ENCODE results near the gene MED16. TPM values are rescaled to one million over a fixed set of nuclear protein-coding genes. Genes with fewer than 3 reads are reported as not detected.

MED16 gene
- polyA plus RNA-seq, 3 donors = 20.7 to 37.4 (median 32.8) TPM

DNA sequence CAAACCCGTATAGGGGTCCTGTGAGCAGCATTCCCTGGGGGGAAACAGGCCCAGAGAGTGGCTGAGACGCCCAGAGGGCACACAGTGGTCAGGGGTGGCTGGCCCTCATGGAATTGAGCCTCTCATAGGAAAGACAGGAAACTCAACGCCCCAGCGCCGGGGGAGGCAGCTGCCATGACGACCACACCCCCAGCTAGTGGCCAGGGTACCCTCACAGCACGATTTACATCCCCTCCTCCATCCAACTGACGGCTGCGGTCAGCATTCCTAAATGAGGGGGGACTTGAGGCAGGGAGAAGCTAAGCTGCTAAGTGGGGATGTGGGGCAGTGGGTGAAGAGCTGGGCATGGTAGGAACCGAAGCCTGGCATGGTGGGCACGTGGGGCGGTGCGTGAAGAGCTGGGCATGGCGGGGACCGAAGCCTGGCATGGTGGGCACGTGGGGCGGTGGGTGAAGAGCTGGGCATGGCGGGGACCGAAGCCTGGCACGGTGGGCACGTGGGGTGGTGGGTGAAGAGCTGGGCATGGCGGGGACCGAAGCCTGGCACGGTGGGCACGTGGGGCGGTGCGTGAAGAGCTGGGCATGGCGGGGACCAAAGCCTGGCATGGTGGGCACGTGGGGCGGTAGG is 10.0 kb downstream of the MED16 start:
- H2AFZ ChIP-seq (ENCODE audit: insufficient read depth, low read depth, low read length, poor library complexity, severe bottlenecking) = no peak overlapping the region
- Mint-ChIP-seq H3K4me1 (no peaks in the 10 kb centered on the region), H3K27me3 (ENCODE audit: low read depth in 3 of 3) (no peaks in the 10 kb centered on the region), H3K9me3 (peaks cover 0 to 3% (median 0%) of the 10 kb centered on the region in 7 donors), H3K27ac (no peak overlapping the region), H3K36me3 (peaks cover 64 to 92% of the 10 kb centered on the region in 2 donors), H3K4me3 (no peak overlapping the region)
- 100% methylated on average over 4 of the region's 30 CpGs for WGBS (ENCODE audit: insufficient coverage)
- no peaks in the 10 kb centered on the region for H3K9me3 ChIP-seq (replicated peaks in 1 of 2; ENCODE audit: control insufficient read depth in 1 of 2, insufficient read depth in 1 of 2, low read length in 2 of 2)
- peaks cover 56 to 68% of the 10 kb centered on the region in 2 donors for H3K36me3 ChIP-seq (replicated peaks in 1 of 2; ENCODE audit: control insufficient read depth in 1 of 2, insufficient read depth in 2 of 2, low read length in 2 of 2)
- H4K20me1 ChIP-seq (ENCODE audit: insufficient read depth, low read length) = peaks cover 10% of the 10 kb centered on the region
- no peak overlapping the region for H3K9ac ChIP-seq (ENCODE audit: insufficient read depth, low read length, poor library complexity, severe bottlenecking)
- H3K4me3 ChIP-seq (replicated peaks in 1 of 3; ENCODE audit: low read depth in 2 of 3, low read length in 3 of 3) = no peak overlapping the region
- intact Hi-C loops (cut with micrococcal nuclease) = no loop called here
- no peaks in the 10 kb centered on the region for H3K4me1 ChIP-seq (ENCODE audit: control insufficient read depth in 1 of 2, insufficient read depth in 2 of 2, low read length in 2 of 2)
- H3K27me3 ChIP-seq (ENCODE audit: control insufficient read depth in 2 of 2, insufficient read depth in 2 of 2, low read length in 2 of 2) = no peaks in the 10 kb centered on the region
- no peak overlapping the region for H3K4me2 ChIP-seq (replicated peaks; ENCODE audit: extremely low read depth, low read length, poor library complexity, severe bottlenecking)
- no peak overlapping the region for H3K27ac ChIP-seq (ENCODE audit: low read depth in 1 of 2, low read length in 2 of 2)
- DNase-seq = no peak
- H3K79me2 ChIP-seq (ENCODE audit: insufficient read depth, low read length) = no peaks in the 10 kb centered on the region
- TF ChIP-seq, protein P1, sequence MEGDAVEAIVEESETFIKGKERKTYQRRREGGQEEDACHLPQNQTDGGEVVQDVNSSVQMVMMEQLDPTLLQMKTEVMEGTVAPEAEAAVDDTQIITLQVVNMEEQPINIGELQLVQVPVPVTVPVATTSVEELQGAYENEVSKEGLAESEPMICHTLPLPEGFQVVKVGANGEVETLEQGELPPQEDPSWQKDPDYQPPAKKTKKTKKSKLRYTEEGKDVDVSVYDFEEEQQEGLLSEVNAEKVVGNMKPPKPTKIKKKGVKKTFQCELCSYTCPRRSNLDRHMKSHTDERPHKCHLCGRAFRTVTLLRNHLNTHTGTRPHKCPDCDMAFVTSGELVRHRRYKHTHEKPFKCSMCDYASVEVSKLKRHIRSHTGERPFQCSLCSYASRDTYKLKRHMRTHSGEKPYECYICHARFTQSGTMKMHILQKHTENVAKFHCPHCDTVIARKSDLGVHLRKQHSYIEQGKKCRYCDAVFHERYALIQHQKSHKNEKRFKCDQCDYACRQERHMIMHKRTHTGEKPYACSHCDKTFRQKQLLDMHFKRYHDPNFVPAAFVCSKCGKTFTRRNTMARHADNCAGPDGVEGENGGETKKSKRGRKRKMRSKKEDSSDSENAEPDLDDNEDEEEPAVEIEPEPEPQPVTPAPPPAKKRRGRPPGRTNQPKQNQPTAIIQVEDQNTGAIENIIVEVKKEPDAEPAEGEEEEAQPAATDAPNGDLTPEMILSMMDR (IDR thresholded peaks at IDR 0.05) = no peak

DNA sequence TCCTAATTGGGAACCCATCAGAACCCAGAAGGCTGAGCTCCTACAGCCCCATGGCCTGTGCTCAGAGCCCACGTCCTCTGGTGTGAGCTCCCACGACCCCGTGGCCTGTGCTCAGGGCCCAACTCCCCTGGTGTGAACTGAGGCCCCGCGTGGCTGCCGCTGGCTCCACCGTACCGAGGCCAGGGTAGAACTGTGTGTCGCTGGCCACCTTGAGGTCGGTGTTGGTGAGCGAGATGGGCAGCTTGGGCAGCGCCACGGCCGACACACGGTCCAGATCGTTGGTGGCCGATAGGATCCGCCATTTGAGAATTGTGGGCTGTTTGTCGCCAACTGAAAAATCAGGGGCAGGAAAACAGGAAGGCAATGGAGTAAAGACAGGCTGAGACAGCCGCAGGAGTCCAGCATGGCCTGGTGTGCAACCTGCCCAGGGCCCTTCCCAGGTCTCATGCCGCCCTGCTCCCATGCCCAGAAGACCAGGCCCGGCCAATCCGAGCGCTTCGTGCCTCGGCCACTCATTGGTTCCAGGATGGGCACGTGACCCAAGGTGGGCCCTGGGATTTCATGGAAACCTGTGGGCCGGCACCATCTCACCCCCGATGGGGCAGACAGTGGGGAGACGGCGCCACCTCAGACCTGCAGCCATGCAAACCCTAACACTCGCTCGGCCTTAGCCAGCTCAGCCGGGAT is 11.5 kb downstream of the MED16 start:
- no peak overlapping the region for H3K9ac ChIP-seq (ENCODE audit: insufficient read depth, low read length, poor library complexity, severe bottlenecking)
- Mint-ChIP-seq H3K27me3 (ENCODE audit: low read depth in 3 of 3) (no peaks in the 10 kb centered on the region), H3K4me3 (no peak overlapping the region), H3K4me1 (no peaks in the 10 kb centered on the region), H3K27ac (no peak overlapping the region), H3K36me3 (peaks cover 56 to 88% of the 10 kb centered on the region in 2 donors), H3K9me3 (peaks cover 0 to 3% (median 0%) of the 10 kb centered on the region in 7 donors)
- H3K36me3 ChIP-seq (replicated peaks in 1 of 2; ENCODE audit: control insufficient read depth in 1 of 2, insufficient read depth in 2 of 2, low read length in 2 of 2) = peaks cover 56 to 57% of the 10 kb centered on the region in 2 donors
- TF ChIP-seq, protein P1 (IDR thresholded peaks at IDR 0.05) = no peak
- no peaks in the 10 kb centered on the region for H3K9me3 ChIP-seq (replicated peaks in 1 of 2; ENCODE audit: control insufficient read depth in 1 of 2, insufficient read depth in 1 of 2, low read length in 2 of 2)
- WGBS (ENCODE audit: insufficient coverage) = 97% methylated on average over 30 of the region's 34 CpGs
- H3K79me2 ChIP-seq (ENCODE audit: insufficient read depth, low read length) = no peaks in the 10 kb centered on the region
- no peak overlapping the region for H3K27ac ChIP-seq (ENCODE audit: low read depth in 1 of 2, low read length in 2 of 2)
- H3K4me3 ChIP-seq (replicated peaks in 1 of 3; ENCODE audit: low read depth in 2 of 3, low read length in 3 of 3) = no peak overlapping the region
- no peak overlapping the region for H3K4me2 ChIP-seq (replicated peaks; ENCODE audit: extremely low read depth, low read length, poor library complexity, severe bottlenecking)
- intact Hi-C loops (cut with micrococcal nuclease) = no loop called here
- H4K20me1 ChIP-seq (ENCODE audit: insufficient read depth, low read length) = peaks cover 10% of the 10 kb centered on the region
- H3K4me1 ChIP-seq (ENCODE audit: control insufficient read depth in 1 of 2, insufficient read depth in 2 of 2, low read length in 2 of 2) = no peaks in the 10 kb centered on the region
- H2AFZ ChIP-seq (ENCODE audit: insufficient read depth, low read depth, low read length, poor library complexity, severe bottlenecking) = no peak overlapping the region
- no peaks in the 10 kb centered on the region for H3K27me3 ChIP-seq (ENCODE audit: control insufficient read depth in 2 of 2, insufficient read depth in 2 of 2, low read length in 2 of 2)
- DNase-seq = no peak
